ENCODE data around the gene PACSIN3.

PACSIN3 gene

GRCh38 chr11:47139878-47140277, 46.4 kb downstream of the PACSIN3 start:
- Histone ChIP-seq H3K27me3 (ENCODE audit: insufficient read depth, insufficient read length) (no peaks in the 10 kb centered on the region), H3K9ac (ENCODE audit: insufficient read length, low read depth) (no peak overlapping the region), H3K4me3 (ENCODE audit: insufficient read length, low read depth) (no peak overlapping the region), H3K9me3 (ENCODE audit: insufficient read depth, low read length) (no peaks in the 10 kb centered on the region), H3K4me1 (ENCODE audit: insufficient read depth, insufficient read length) (no peaks in the 10 kb centered on the region), H3K36me3 (ENCODE audit: insufficient read depth, insufficient read length, low read length) (peaks cover 6% of the 10 kb centered on the region)
- TF ChIP-seq ZNF274 (IDR thresholded peaks at IDR 0.05; ENCODE audit: low read depth, low read length) (no peak), SUZ12 (IDR thresholded peaks at IDR 0.05; ENCODE audit: extremely low read depth, insufficient read depth, insufficient read length) (no peak), YY1 (IDR thresholded peaks at IDR 0.05; ENCODE audit: insufficient read depth, insufficient read length) (no peak)
- no peak for DNase-seq (ENCODE audit: low read depth, low spot score)

- no peak overlapping the region for H3K4me3 ChIP-seq (ENCODE audit: insufficient read length, low read depth)
- no peak for DNase-seq (ENCODE audit: low read depth, low spot score)
Observed at GRCh38 chr11:47137476-47137875, 48.8 kb downstream of the PACSIN3 start.

GRCh38 chr11:47136921-47137320, 49.3 kb downstream of the PACSIN3 start:
- TF ChIP-seq YY1 (IDR thresholded peaks at IDR 0.05; ENCODE audit: insufficient read depth, insufficient read length), result no peak
- no peak for TF ChIP-seq ZNF274 (IDR thresholded peaks at IDR 0.05; ENCODE audit: low read depth, low read length)
- TF ChIP-seq SUZ12 (IDR thresholded peaks at IDR 0.05; ENCODE audit: extremely low read depth, insufficient read depth, insufficient read length), result no peak
- no peak overlapping the region for H3K9ac ChIP-seq (ENCODE audit: insufficient read length, low read depth)
- peaks cover 6% of the 10 kb centered on the region for H3K36me3 ChIP-seq (ENCODE audit: insufficient read depth, insufficient read length, low read length)
- H3K4me1 ChIP-seq (ENCODE audit: insufficient read depth, insufficient read length), result no peaks in the 10 kb centered on the region
- H3K4me3 ChIP-seq (ENCODE audit: insufficient read length, low read depth), result no peak overlapping the region
- no peaks in the 10 kb centered on the region for H3K9me3 ChIP-seq (ENCODE audit: insufficient read depth, low read length)
- no peaks in the 10 kb centered on the region for H3K27me3 ChIP-seq (ENCODE audit: insufficient read depth, insufficient read length)
- no peak for DNase-seq (ENCODE audit: low read depth, low spot score)

More at GRCh38 chr11:47137476-47137875, 48.8 kb downstream of the PACSIN3 start:
- Histone ChIP-seq H3K27me3 (ENCODE audit: insufficient read depth, insufficient read length) (no peaks in the 10 kb centered on the region), H3K36me3 (ENCODE audit: insufficient read depth, insufficient read length, low read length) (peaks cover 6% of the 10 kb centered on the region), H3K9ac (ENCODE audit: insufficient read length, low read depth) (no peak overlapping the region), H3K4me1 (ENCODE audit: insufficient read depth, insufficient read length) (no peaks in the 10 kb centered on the region), H3K9me3 (ENCODE audit: insufficient read depth, low read length) (no peaks in the 10 kb centered on the region)
- TF ChIP-seq ZNF274 (IDR thresholded peaks at IDR 0.05; ENCODE audit: low read depth, low read length), result no peak

- DNase-seq (ENCODE audit: low read depth, low spot score), result no peak
- Histone ChIP-seq H3K9ac (ENCODE audit: insufficient read length, low read depth) (no peak overlapping the region), H3K36me3 (ENCODE audit: insufficient read depth, insufficient read length, low read length) (peaks cover 6% of the 10 kb centered on the region)
Observed at GRCh38 chr11:47136327-47136726, 49.9 kb downstream of the PACSIN3 start.

GRCh38 chr11:47132981-47133380, 53.3 kb downstream of the PACSIN3 start:
- Histone ChIP-seq H3K36me3 (ENCODE audit: insufficient read depth, insufficient read length, low read length) (peaks cover 2% of the 10 kb centered on the region), H3K4me1 (ENCODE audit: insufficient read depth, insufficient read length) (peaks cover 2% of the 10 kb centered on the region), H3K9me3 (ENCODE audit: insufficient read depth, low read length) (no peaks in the 10 kb centered on the region), H3K4me3 (ENCODE audit: insufficient read length, low read depth) (no peak overlapping the region), H3K27me3 (ENCODE audit: insufficient read depth, insufficient read length) (no peaks in the 10 kb centered on the region), H3K9ac (ENCODE audit: insufficient read length, low read depth) (no peak overlapping the region)
- no peak for TF ChIP-seq SUZ12 (IDR thresholded peaks at IDR 0.05; ENCODE audit: extremely low read depth, insufficient read depth, insufficient read length)
- TF ChIP-seq ZNF274 (IDR thresholded peaks at IDR 0.05; ENCODE audit: low read depth, low read length), result no peak
- no peak for TF ChIP-seq YY1 (IDR thresholded peaks at IDR 0.05; ENCODE audit: insufficient read depth, insufficient read length)
- DNase-seq (ENCODE audit: low read depth, low spot score), result no peak

More at GRCh38 chr11:47136327-47136726, 49.9 kb downstream of the PACSIN3 start:
- TF ChIP-seq ZNF274 (IDR thresholded peaks at IDR 0.05; ENCODE audit: low read depth, low read length) (no peak), SUZ12 (IDR thresholded peaks at IDR 0.05; ENCODE audit: extremely low read depth, insufficient read depth, insufficient read length) (no peak), YY1 (IDR thresholded peaks at IDR 0.05; ENCODE audit: insufficient read depth, insufficient read length) (no peak)
- H3K4me3 ChIP-seq (ENCODE audit: insufficient read length, low read depth), result no peak overlapping the region
- no peaks in the 10 kb centered on the region for H3K9me3 ChIP-seq (ENCODE audit: insufficient read depth, low read length)
- H3K4me1 ChIP-seq (ENCODE audit: insufficient read depth, insufficient read length), result no peaks in the 10 kb centered on the region
- H3K27me3 ChIP-seq (ENCODE audit: insufficient read depth, insufficient read length), result no peaks in the 10 kb centered on the region

GRCh38 chr11:47132490-47132889, 53.7 kb downstream of the PACSIN3 start:
- Histone ChIP-seq H3K4me3 (ENCODE audit: insufficient read length, low read depth) (no peak overlapping the region), H3K4me1 (ENCODE audit: insufficient read depth, insufficient read length) (peaks cover 2% of the 10 kb centered on the region), H3K27me3 (ENCODE audit: insufficient read depth, insufficient read length) (no peaks in the 10 kb centered on the region), H3K36me3 (ENCODE audit: insufficient read depth, insufficient read length, low read length) (no peaks in the 10 kb centered on the region), H3K9me3 (ENCODE audit: insufficient read depth, low read length) (no peaks in the 10 kb centered on the region), H3K9ac (ENCODE audit: insufficient read length, low read depth) (no peak overlapping the region)
- DNase-seq (ENCODE audit: low read depth, low spot score), result no peak
- TF ChIP-seq SUZ12 (IDR thresholded peaks at IDR 0.05; ENCODE audit: extremely low read depth, insufficient read depth, insufficient read length) (no peak), ZNF274 (IDR thresholded peaks at IDR 0.05; ENCODE audit: low read depth, low read length) (no peak), YY1 (IDR thresholded peaks at IDR 0.05; ENCODE audit: insufficient read depth, insufficient read length) (no peak)

GRCh38 chr11:47131136-47131535, 55.1 kb downstream of the PACSIN3 start:
- Histone ChIP-seq H3K36me3 (ENCODE audit: insufficient read depth, insufficient read length, low read length) (no peaks in the 10 kb centered on the region), H3K9ac (ENCODE audit: insufficient read length, low read depth) (no peak overlapping the region), H3K27me3 (ENCODE audit: insufficient read depth, insufficient read length) (no peaks in the 10 kb centered on the region), H3K4me3 (ENCODE audit: insufficient read length, low read depth) (no peak overlapping the region), H3K4me1 (ENCODE audit: insufficient read depth, insufficient read length) (peaks cover 2% of the 10 kb centered on the region), H3K9me3 (ENCODE audit: insufficient read depth, low read length) (no peaks in the 10 kb centered on the region)
- TF ChIP-seq SUZ12 (IDR thresholded peaks at IDR 0.05; ENCODE audit: extremely low read depth, insufficient read depth, insufficient read length) (no peak), ZNF274 (IDR thresholded peaks at IDR 0.05; ENCODE audit: low read depth, low read length) (no peak), YY1 (IDR thresholded peaks at IDR 0.05; ENCODE audit: insufficient read depth, insufficient read length) (no peak)
- no peak for DNase-seq (ENCODE audit: low read depth, low spot score)

- Histone ChIP-seq H3K36me3 (ENCODE audit: insufficient read depth, insufficient read length, low read length) (no peaks in the 10 kb centered on the region), H3K4me3 (ENCODE audit: insufficient read length, low read depth) (no peak overlapping the region), H3K4me1 (ENCODE audit: insufficient read depth, insufficient read length) (peaks cover 2% of the 10 kb centered on the region), H3K9ac (ENCODE audit: insufficient read length, low read depth) (no peak overlapping the region), H3K9me3 (ENCODE audit: insufficient read depth, low read length) (no peaks in the 10 kb centered on the region), H3K27me3 (ENCODE audit: insufficient read depth, insufficient read length) (no peaks in the 10 kb centered on the region)
- TF ChIP-seq SUZ12 (IDR thresholded peaks at IDR 0.05; ENCODE audit: extremely low read depth, insufficient read depth, insufficient read length), result no peak
- TF ChIP-seq YY1 (IDR thresholded peaks at IDR 0.05; ENCODE audit: insufficient read depth, insufficient read length), result no peak
- TF ChIP-seq ZNF274 (IDR thresholded peaks at IDR 0.05; ENCODE audit: low read depth, low read length), result no peak
- peak; percentile 48 for DNase-seq (ENCODE audit: low read depth, low spot score)
Observed at GRCh38 chr11:47130543-47130942, 55.7 kb downstream of the PACSIN3 start.
